ENCODE data around the gene CUZD1.

CUZD1 gene

DNA sequence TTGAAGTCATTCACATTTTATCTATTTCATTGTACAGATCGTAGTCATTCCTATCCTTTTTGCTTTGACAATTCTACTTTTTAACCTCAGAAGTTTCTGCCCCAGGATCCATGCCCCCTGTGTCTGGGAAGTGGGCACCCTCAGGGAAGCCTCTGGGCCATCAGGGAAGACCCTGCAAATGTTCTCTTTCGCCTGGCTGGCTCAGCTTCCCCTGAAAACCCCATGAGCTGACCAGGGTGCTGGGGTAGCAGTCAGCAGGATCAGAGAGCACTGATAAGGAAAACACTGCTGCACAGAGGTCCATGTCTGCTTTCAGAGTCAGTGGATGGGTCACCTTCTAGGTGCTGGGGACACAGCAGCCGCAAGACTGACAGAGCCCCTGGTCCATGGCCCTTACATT is 23.8 kb downstream of the CUZD1 start:
- no peak for DNase-seq (ENCODE audit: low read depth, low spot score)

DNA sequence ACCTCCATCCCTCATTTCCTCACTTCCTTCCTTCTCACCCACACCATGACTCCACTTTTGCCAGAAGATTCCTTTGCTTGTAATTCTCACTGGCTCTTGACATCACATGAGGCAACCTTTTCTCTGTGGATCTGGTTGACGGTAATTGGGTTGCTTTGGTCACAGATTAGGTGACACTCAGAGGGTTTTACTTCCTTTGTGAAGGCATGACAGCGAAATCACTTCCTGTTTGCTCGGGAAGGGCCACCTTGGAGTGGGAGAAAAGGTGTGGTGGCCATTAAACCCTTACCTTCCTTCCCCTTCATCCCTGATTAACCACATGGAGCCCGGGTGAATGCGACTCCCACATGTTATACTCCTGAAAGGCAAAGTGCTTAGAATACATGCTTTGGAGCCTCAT is 30.2 kb downstream of the CUZD1 start:
- DNase-seq (ENCODE audit: low read depth, low spot score): no peak

DNA sequence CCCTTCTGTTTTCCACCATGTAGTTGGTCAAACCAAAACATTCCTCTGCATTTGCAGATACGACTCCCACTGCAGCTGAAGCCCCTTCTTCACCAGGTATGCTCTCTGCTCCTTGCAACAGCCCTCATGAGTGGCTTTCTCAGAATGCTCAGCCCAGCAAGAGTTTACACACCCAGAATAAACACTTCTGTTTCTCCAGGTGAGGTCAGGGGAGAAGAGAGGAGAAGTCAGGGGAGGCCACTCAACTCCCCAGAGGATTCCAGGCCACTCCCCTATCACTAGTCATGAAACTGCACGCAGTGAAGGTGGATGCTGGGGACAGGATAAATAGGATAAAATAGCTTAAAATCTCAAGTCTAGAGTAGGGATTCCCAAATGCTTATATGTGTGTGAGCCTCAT is 31.2 kb downstream of the CUZD1 start:
- DNase-seq (ENCODE audit: low read depth, low spot score): no peak

DNA sequence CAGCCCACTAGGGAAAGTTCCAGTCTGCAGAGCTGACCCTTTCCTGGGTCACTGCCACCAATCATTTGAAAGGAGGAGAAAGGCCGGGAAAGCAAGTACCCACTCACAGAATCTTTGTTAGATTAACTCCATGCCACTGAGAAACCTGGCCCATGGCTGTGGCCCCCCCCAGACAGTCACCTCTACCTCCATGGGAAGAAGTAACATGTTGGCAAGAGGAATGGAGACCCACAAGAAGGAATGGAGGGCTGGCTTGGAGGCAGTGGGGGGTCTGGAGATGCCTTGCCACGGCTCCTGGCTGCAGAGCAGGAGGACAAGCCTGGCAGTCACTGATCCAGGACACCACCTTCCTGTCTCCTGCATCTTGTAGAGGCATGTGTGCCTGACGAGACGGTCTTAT is 32.9 kb downstream of the CUZD1 start:
- DNase-seq (ENCODE audit: low read depth, low spot score): no peak

DNA sequence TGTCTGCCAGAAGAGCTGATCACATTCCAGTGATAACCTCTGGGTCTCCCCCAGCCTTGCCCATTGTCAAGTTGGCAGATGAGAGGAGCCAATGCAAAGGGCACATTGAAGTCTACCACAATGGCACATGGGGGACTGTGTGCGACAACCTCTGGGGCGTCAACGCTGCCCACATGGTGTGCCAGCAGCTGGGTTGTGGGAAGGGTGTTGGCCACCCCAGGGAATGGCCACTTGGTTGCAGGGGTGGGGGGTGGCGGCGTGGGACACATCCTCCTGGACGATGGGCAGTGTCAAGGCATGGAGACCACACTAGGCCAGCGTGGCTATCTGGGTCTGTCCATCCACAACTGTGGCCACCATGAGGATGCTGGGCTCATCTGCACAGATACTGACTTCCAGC is 43.4 kb downstream of the CUZD1 start:
- DNase-seq (ENCODE audit: low read depth, low spot score): no peak

DNA sequence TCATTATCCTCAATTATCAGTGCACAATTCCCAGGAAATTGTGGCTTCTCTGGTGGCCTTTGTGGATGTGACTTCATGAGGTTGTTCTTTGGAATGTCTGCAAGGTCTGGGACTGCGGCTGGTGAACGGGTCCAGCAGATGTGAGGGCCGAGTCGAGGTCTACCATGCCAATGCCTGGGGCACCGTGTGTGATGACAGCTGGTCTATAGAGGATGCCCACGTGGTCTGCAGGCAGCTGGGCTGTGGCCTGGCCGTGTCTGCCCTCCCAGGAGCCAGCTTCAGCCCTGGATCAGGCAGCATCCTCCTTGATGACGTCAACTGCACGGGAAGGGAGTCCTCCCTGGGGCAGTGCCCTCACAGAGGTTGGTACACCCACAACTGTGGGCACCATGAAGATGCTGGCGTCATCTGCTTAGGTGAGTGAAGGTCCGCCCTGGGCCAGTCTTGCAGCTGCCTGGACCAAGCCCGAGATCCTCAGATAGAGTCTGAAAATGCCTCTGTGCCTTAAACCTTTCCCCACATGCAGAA is 46.9 kb downstream of the CUZD1 start:
- no peak for DNase-seq (ENCODE audit: low read depth, low spot score)

DNA sequence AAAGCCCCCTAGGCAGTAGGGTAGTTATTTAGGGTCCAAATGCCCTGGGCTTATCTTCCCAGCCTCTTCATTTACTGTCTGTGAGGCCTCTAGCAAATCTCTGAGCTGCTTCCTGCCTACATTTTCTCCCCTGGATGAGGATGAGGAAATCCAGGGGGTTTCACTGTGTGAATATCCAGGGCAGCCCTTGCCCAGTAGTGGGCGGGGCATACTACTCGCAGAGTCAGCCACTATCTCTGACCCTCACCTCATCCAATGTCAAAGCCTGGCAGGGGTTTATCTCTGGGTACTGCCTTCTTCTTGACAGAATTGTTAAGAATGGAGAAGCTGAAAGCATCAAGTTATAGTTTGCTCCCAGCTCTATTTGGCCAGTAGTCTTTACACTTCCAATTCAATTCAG is 48.9 kb downstream of the CUZD1 start:
- no peak for DNase-seq (ENCODE audit: low read depth, low spot score)

DNA sequence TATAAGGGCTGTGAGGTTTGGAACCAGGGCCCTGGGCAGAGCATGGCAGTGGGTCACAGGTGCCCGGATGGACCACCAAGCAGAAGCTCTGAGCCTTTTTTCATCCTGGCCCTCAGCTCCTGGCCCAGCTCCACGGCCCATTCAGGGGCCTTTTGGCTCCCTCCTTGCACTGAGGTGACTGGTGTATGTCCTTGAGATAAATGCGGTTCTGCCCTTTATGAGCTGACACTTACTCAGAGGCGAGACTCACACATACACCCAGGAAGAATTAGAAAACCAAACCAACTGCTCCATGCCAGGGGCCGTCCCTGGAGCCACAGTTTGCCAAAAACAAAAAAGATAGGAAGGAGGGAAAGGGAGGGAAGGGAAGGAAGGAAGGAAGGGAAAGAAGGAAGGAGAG is 49.7 kb downstream of the CUZD1 start:
- no peak for DNase-seq (ENCODE audit: low read depth, low spot score)

DNA sequence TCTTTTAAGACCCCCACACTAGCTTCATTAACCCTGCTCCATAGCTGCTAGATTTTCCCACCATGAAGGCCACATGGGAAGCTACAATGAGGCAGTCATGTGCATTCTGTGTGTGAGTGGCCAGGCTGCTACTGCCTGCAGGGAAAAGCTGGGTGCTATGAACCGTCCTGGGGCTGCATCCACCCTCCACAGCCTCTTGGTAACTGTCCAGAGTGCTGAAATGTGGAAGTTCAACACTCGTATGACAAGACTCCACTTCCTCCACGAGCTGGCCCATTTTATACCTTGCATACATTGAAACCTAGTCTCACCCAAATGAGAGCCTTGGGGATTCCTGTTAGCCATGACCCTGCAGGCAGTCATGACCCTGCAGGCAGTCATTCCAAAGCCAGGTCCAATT is 59.4 kb downstream of the CUZD1 start:
- no peak for DNase-seq (ENCODE audit: low read depth, low spot score)

DNA sequence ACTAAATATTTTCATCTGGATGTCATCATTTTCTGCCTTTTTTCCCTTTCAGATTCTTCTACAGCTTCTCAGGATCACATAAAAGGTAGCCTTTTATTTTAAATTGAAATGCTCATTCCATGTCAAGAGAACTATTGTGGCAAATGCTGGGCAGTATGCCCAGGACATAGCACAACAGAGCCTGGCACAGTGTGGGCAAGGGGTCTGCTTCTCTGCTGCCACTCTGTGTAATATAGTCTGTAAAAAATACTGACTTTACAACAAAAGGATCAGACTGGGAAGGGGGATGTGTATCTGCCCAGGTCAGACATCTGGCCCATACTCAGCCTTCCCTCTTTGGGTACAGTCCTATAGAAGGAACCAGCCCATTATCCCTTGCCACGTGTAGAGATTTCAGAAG is 62.7 kb downstream of the CUZD1 start:
- no peak for DNase-seq (ENCODE audit: low read depth, low spot score)
